ENCODE data around the gene SATL1.
"Not testable (repeated sequence)": the region's sequence is repeated elsewhere in the genome, so short reads cannot be mapped to it uniquely, and the experiment has no call there.

Gene SATL1

GRCh38 chrX:85111347-85111746 lies 132.2 kb downstream of the SATL1 start:
- no peak for DNase-seq (ENCODE audit: low read depth, low spot score)

- no peak for DNase-seq (ENCODE audit: low read depth, low spot score)
Observed at GRCh38 chrX:85109235-85109634, 134.3 kb downstream of the SATL1 start.

- DNase-seq (ENCODE audit: low read depth, low spot score) = no peak
Observed at GRCh38 chrX:85108165-85108564, 135.4 kb downstream of the SATL1 start.

- DNase-seq (ENCODE audit: low read depth, low spot score) = no peak
Observed at GRCh38 chrX:85107407-85107806, 136.2 kb downstream of the SATL1 start.

- no peak for DNase-seq (ENCODE audit: low read depth, low spot score)
Observed at GRCh38 chrX:85089321-85089840, 154.2 kb downstream of the SATL1 start.

- no peak for DNase-seq (ENCODE audit: low read depth, low spot score)
Observed at GRCh38 chrX:85084770-85085393, 158.7 kb downstream of the SATL1 start.

GRCh38 chrX:85077247-85077646 lies 166.3 kb downstream of the SATL1 start:
- DNase-seq (ENCODE audit: low read depth, low spot score) = not testable (repeated sequence)

GRCh38 chrX:85065512-85066198 lies 177.9 kb downstream of the SATL1 start:
- DNase-seq (ENCODE audit: low read depth, low spot score) = no peak

- peak; percentile 7 for DNase-seq (ENCODE audit: low read depth, low spot score)
Observed at GRCh38 chrX:85052636-85053343, 190.8 kb downstream of the SATL1 start.

GRCh38 chrX:85052205-85052604 lies 191.4 kb downstream of the SATL1 start:
- DNase-seq (ENCODE audit: low read depth, low spot score) = no peak

- DNase-seq (ENCODE audit: low read depth, low spot score) = no peak
Observed at GRCh38 chrX:85051627-85052026, 192.0 kb downstream of the SATL1 start.

Data from smooth muscle cell of the brain vasculature (primary cell).